Left renal cortex interstitium (tissue), 4 donors: ENCODE data around the gene CPA1. TPM values are rescaled to one million over a fixed set of nuclear protein-coding genes. Genes with fewer than 3 reads are reported as not detected.

Experiments
- DNase-seq, 4 donors: peaks; one replicate each; pipeline ENCODE4 v3.0.0-alpha.2; 2013; ENCODE audit warnings: low read depth in 4 of 4, low spot score in 2 of 4, missing footprints in 1 of 4
- polyA plus RNA-seq, 4 donors: library from polyadenylated mRNA; unstranded; fragments of 120-200 nt; gene quantifications; one replicate each; pipeline ENCODE4 v1.2.1, GENCODE V29; 2013; ENCODE audit not compliant: insufficient read length in 4 of 4

CPA1 gene
- polyA plus RNA-seq, 4 donors, result 1.3 to 2.5 (median 1.7) TPM

- no peak for DNase-seq
Measured at GRCh38 chr7:130393841-130394411, 13.6 kb downstream of the CPA1 start.

- DNase-seq, result no peak
Measured at GRCh38 chr7:130394421-130395195, 14.3 kb downstream of the CPA1 start.

- DNase-seq, result no peak
Measured at GRCh38 chr7:130395421-130395820, 15.1 kb downstream of the CPA1 start.

GRCh38 chr7:130396109-130396508 lies 15.8 kb downstream of the CPA1 start:
- no peak for DNase-seq

GRCh38 chr7:130397051-130397757 lies 16.9 kb downstream of the CPA1 start:
- DNase-seq, result peak in 1 of 4 donors; percentile 71

GRCh38 chr7:130397758-130398073 lies 17.4 kb downstream of the CPA1 start:
- no peak for DNase-seq

- DNase-seq, result no peak
Measured at GRCh38 chr7:130398526-130399090, 18.3 kb downstream of the CPA1 start.

GRCh38 chr7:130400120-130400572 lies 19.9 kb downstream of the CPA1 start:
- no peak for DNase-seq

GRCh38 chr7:130401101-130401500 lies 20.8 kb downstream of the CPA1 start:
- DNase-seq, result no peak

GRCh38 chr7:130401578-130401977 lies 21.3 kb downstream of the CPA1 start:
- DNase-seq, result no peak

GRCh38 chr7:130405003-130405402 lies 24.7 kb downstream of the CPA1 start:
- no peak for DNase-seq

GRCh38 chr7:130409067-130409711 lies 28.9 kb downstream of the CPA1 start:
- DNase-seq, result no peak

GRCh38 chr7:130409712-130410072 lies 29.4 kb downstream of the CPA1 start:
- DNase-seq, result no peak

- DNase-seq, result no peak
Measured at GRCh38 chr7:130410868-130411541, 30.7 kb downstream of the CPA1 start.

- no peak for DNase-seq
Measured at GRCh38 chr7:130413201-130413600, 32.9 kb downstream of the CPA1 start.

GRCh38 chr7:130415006-130415405 lies 34.7 kb downstream of the CPA1 start:
- DNase-seq, result no peak

GRCh38 chr7:130417213-130417612 lies 36.9 kb downstream of the CPA1 start:
- no peak for DNase-seq

- no peak for DNase-seq
Measured at GRCh38 chr7:130418306-130418705, 38.0 kb downstream of the CPA1 start.

- DNase-seq, result no peak
Measured at GRCh38 chr7:130419658-130420057, 39.4 kb downstream of the CPA1 start.

GRCh38 chr7:130420943-130421578 lies 40.8 kb downstream of the CPA1 start:
- no peak for DNase-seq
